Sigmoid colon (tissue), 7 donors: Measurements from ENCODE around the gene DFFB. TPM values are rescaled to one million over a fixed set of nuclear protein-coding genes. Genes with fewer than 3 reads are reported as not detected.
A peak's percentile ranks its signal among the peaks of the same experiment; 100 is the strongest.
"Not testable (repeated sequence)": the region's sequence is repeated elsewhere in the genome, so short reads cannot be mapped to it uniquely, and the experiment has no call there.

ENCODE experiments used
- DNase-seq: peaks from one replicate; pipeline ENCODE4 v3.0.0-alpha.2; 2019
- H3K27ac ChIP-seq, 4 donors: fragments of 200-600 bp; sonication (generic); one replicate each; pipeline ENCODE4 v1.5.1; 2016 to 2019; ENCODE audit warnings: mild to moderate bottlenecking in 1 of 4
- H3K27me3 ChIP-seq, 3 donors: fragments of 200-600 bp; sonication (generic); one replicate each; pipeline ENCODE4 v1.5.1; 2019; ENCODE audit warnings: mild to moderate bottlenecking in 1 of 3
- H3K36me3 ChIP-seq, 4 donors: fragments of 200-600 bp; sonication (generic); one replicate each; pipeline ENCODE4 v1.5.1; 2016 to 2019
- H3K4me1 ChIP-seq, 4 donors: fragments of 200-600 bp; sonication (generic); one replicate each; pipeline ENCODE4 v1.5.1; 2017 to 2019
- H3K4me3 ChIP-seq, 4 donors: fragments of 200-600 bp; sonication (generic); one replicate each; pipeline ENCODE4 v1.5.1; 2017 to 2019; ENCODE audit warnings: mild to moderate bottlenecking in 2 of 4, moderate library complexity in 1 of 4
- H3K9me3 ChIP-seq, 4 donors: fragments of 200-600 bp in 3 of 4; sonication (generic) in 3 of 4; one replicate each; pipeline versions ENCODE4 v1.5.1 to v1.6.1; 2013 to 2019
- CTCF ChIP-seq, 4 experiments: fragments of 450-650 bp in 3 of 4; fragments of 200-600 bp in 1 of 4; IDR thresholded peaks; one replicate each; pipeline ENCODE4 v1.5.1; 2016 to 2019; ENCODE audit warnings: antibody characterized with exemption in 4 of 4, mild to moderate bottlenecking in 3 of 4, moderate library complexity in 2 of 4
- EP300 ChIP-seq, 4 donors: sonication (generic); formaldehyde crosslinking; IDR thresholded peaks; one replicate each; pipeline ENCODE4 v1.6.1; 2017; ENCODE audit warnings: antibody characterized with exemption in 4 of 4
- POLR2A ChIP-seq, 2 donors: fragments of 450-650 bp; IDR thresholded peaks; one replicate each; pipeline ENCODE4 v1.6.1; 2016; ENCODE audit warnings: antibody characterized with exemption in 2 of 2, mild to moderate bottlenecking in 2 of 2, moderate library complexity in 2 of 2
- POLR2AphosphoS5 ChIP-seq, 4 donors: sonication (generic); formaldehyde crosslinking; IDR thresholded peaks; one replicate each; pipeline ENCODE4 v1.6.1; 2017; ENCODE audit warnings: antibody characterized with exemption in 4 of 4
- WGBS, 2 donors: extraction: QIAGEN DNeasy Blood & Tissue Kit; methylation state at CpG; one replicate each; pipeline ENCODE4 v1.1.7; 2013; 5-methylcytosine and 5-hydroxymethylcytosine counted together
- intact Hi-C: fragments of 100-400 bp; cut with DNase I; formaldehyde crosslinking; loops from one replicate; pipeline ENCODE4 v1.15.1; 2023
- polyA plus RNA-seq, 3 donors: library from polyadenylated mRNA; stranded (reverse); fragments of 200-250 nt; gene quantifications; one replicate each; pipeline ENCODE4 v1.2.3, GENCODE V29; 2013
- total RNA-seq, 4 donors: library from RNA; depleted of rRNA; stranded (reverse); fragments of >200 nt; gene quantifications; one replicate each; pipeline ENCODE4 v1.1.0, GENCODE V29; 2016
- donor health status: healthy with polysubstance abuse.
- donor health status: Bipolar disorder and iron deficiency.
- donor health status: healthy.

Gene DFFB
- total and polyA plus RNA-seq, 7 donors = 1.8 to 9.0 (median 6.1) TPM

GRCh38 chr1:3914911-3915310 is 57.6 kb downstream of the DFFB start:
- intact Hi-C loops = loop anchor here (5.0 kb wide), 1 partner anchor 1832 kb away; no protein-coding TSS in a partner anchor
- no peak for DNase-seq
- Histone ChIP-seq H3K4me1 (peaks cover 0 to 9% (median 3%) of the 10 kb centered on the region in 4 donors), H3K27me3 (peaks cover 5 to 42% (median 14%) of the 10 kb centered on the region in 3 donors), H3K4me3 (no peak overlapping the region), H3K36me3 (no peaks in the 10 kb centered on the region), H3K27ac (no peak overlapping the region), H3K9me3 (no peaks in the 10 kb centered on the region)
- no peak for TF ChIP-seq POLR2AphosphoS5 (IDR thresholded peaks at IDR 0.05)
- TF ChIP-seq CTCF (IDR thresholded peaks at IDR 0.05) = no peak
- 89 to 92% methylated on average over 14 of the region's 14 CpGs for WGBS, 2 donors

- Histone ChIP-seq H3K27me3 (peaks cover 5 to 35% (median 12%) of the 10 kb centered on the region in 3 donors), H3K36me3 (no peaks in the 10 kb centered on the region), H3K4me3 (no peak overlapping the region), H3K27ac (no peak overlapping the region), H3K4me1 (peaks cover 0 to 8% (median 3%) of the 10 kb centered on the region in 4 donors), H3K9me3 (no peaks in the 10 kb centered on the region)
- 65 to 84% methylated on average over 15 of the region's 15 CpGs for WGBS, 2 donors
- intact Hi-C loops = no loop called here
- no peak for DNase-seq
- TF ChIP-seq EP300 (IDR thresholded peaks at IDR 0.05) = no peak
- TF ChIP-seq POLR2AphosphoS5 (IDR thresholded peaks at IDR 0.05) = no peak
- TF ChIP-seq CTCF (IDR thresholded peaks at IDR 0.05) = no peak
- no peak for TF ChIP-seq POLR2A (IDR thresholded peaks at IDR 0.05)
Observed at GRCh38 chr1:3915551-3916121, 58.4 kb downstream of the DFFB start.

- DNase-seq = no peak
- no peaks in the 10 kb centered on the region for H3K9me3 ChIP-seq
- intact Hi-C loops = no loop called here
- H3K4me1 ChIP-seq = peaks cover 0 to 2% (median under 1%) of the 10 kb centered on the region in 4 donors
- H3K27me3 ChIP-seq = peaks cover 0 to 20% (median 0%) of the 10 kb centered on the region in 3 donors
- no peak overlapping the region for H3K4me3 ChIP-seq
- no peaks in the 10 kb centered on the region for H3K36me3 ChIP-seq
- TF ChIP-seq EP300 (IDR thresholded peaks at IDR 0.05) = no peak
- TF ChIP-seq POLR2A (IDR thresholded peaks at IDR 0.05) = no peak
- no peak for TF ChIP-seq POLR2AphosphoS5 (IDR thresholded peaks at IDR 0.05)
- TF ChIP-seq CTCF (IDR thresholded peaks at IDR 0.05) = no peak
- WGBS, 2 donors = 81 to 88% methylated on average over 8 of the region's 8 CpGs
- no peak overlapping the region for H3K27ac ChIP-seq
Observed at GRCh38 chr1:3917761-3918160, 60.5 kb downstream of the DFFB start.

GRCh38 chr1:3918359-3918758 is 61.1 kb downstream of the DFFB start:
- DNase-seq, H3K27ac ChIP-seq, H3K4me3 ChIP-seq, H3K4me1 ChIP-seq, H3K36me3 ChIP-seq, intact Hi-C loops, H3K9me3 ChIP-seq: not testable (repeated sequence)
- WGBS, 2 donors = 83 to 87% methylated on average over 6 of the region's 6 CpGs
- H3K27me3 ChIP-seq = peaks cover 0 to 20% (median 0%) of the 10 kb centered on the region in 3 donors

- intact Hi-C loops = no loop called here
- peaks cover 0 to 20% (median 0%) of the 10 kb centered on the region in 3 donors for H3K27me3 ChIP-seq
- WGBS, 2 donors = 74 to 83% methylated on average over 15 of the region's 15 CpGs
- H3K4me3 ChIP-seq = no peak overlapping the region
- H3K4me1 ChIP-seq = peaks cover 0 to 5% (median 2%) of the 10 kb centered on the region in 4 donors
- DNase-seq = peak; percentile 40
- TF ChIP-seq POLR2AphosphoS5 (IDR thresholded peaks at IDR 0.05) = no peak
- no peak for TF ChIP-seq CTCF (IDR thresholded peaks at IDR 0.05)
- no peak for TF ChIP-seq POLR2A (IDR thresholded peaks at IDR 0.05)
- no peak for TF ChIP-seq EP300 (IDR thresholded peaks at IDR 0.05)
- no peaks in the 10 kb centered on the region for H3K9me3 ChIP-seq
- no peak overlapping the region for H3K27ac ChIP-seq
- no peaks in the 10 kb centered on the region for H3K36me3 ChIP-seq
Observed at GRCh38 chr1:3918966-3919611, 61.8 kb downstream of the DFFB start.
